ENCODE results near the gene LPO.

The LPO gene

GRCh38 chr17:58267347-58268324 is 29.3 kb downstream of the LPO start:
- no peak for DNase-seq (ENCODE audit: low spot score)
- TF ChIP-seq CTCF (IDR thresholded peaks at IDR 0.05; ENCODE audit: extremely low read depth, missing control alignments), result no peak

GRCh38 chr17:58268326-58268725 is 29.9 kb downstream of the LPO start:
- no peak for TF ChIP-seq CTCF (IDR thresholded peaks at IDR 0.05; ENCODE audit: extremely low read depth, missing control alignments)

GRCh38 chr17:58268774-58269556 is 30.6 kb downstream of the LPO start:
- no peak for TF ChIP-seq CTCF (IDR thresholded peaks at IDR 0.05; ENCODE audit: extremely low read depth, missing control alignments)
- DNase-seq (ENCODE audit: low spot score), result no peak

More at GRCh38 chr17:58268326-58268725, 29.9 kb downstream of the LPO start:
- DNase-seq (ENCODE audit: low spot score), result no peak

GRCh38 chr17:58269557-58270291 is 31.3 kb downstream of the LPO start:
- no peak for TF ChIP-seq CTCF (IDR thresholded peaks at IDR 0.05; ENCODE audit: extremely low read depth, missing control alignments)
- no peak for DNase-seq (ENCODE audit: low spot score)

GRCh38 chr17:58270476-58271215 is 32.3 kb downstream of the LPO start:
- TF ChIP-seq CTCF (IDR thresholded peaks at IDR 0.05; ENCODE audit: extremely low read depth, missing control alignments), result no peak
- no peak for DNase-seq (ENCODE audit: low spot score)

GRCh38 chr17:58271216-58271931 is 33.0 kb downstream of the LPO start:
- no peak for DNase-seq (ENCODE audit: low spot score)
- TF ChIP-seq CTCF (IDR thresholded peaks at IDR 0.05; ENCODE audit: extremely low read depth, missing control alignments), result no peak
